Activated gamma-delta T cell (primary cell): ENCODE data around the gene CAMTA2.

Experiments
- DNase-seq: peaks from one replicate; lab custom pipeline; 2025; lab: John Stamatoyannopoulos, UW

Gene CAMTA2

GRCh38 chr17:4969551-4970173, 17.8 kb downstream of the CAMTA2 start:
- no peak for DNase-seq

- no peak for DNase-seq
These were observed 18.4 kb downstream of the CAMTA2 start for GRCh38 chr17:4969047-4969550.

- no peak for DNase-seq
These were observed 18.9 kb downstream of the CAMTA2 start for GRCh38 chr17:4968486-4969046.

- DNase-seq, result peak; percentile 78
These were observed 19.7 kb downstream of the CAMTA2 start, which contains the start of gene SPAG7 for GRCh38 chr17:4967539-4968485. Gene SPAG7, minus strand, starts transcription at chr17:4967817. Its CDS starts 13 bp downstream, at chr17:4967804.

- DNase-seq, result peak; percentile 82
These were observed 20.5 kb downstream of the CAMTA2 start for GRCh38 chr17:4966844-4967538.

GRCh38 chr17:4965311-4965986, 22.0 kb downstream of the CAMTA2 start:
- no peak for DNase-seq

- DNase-seq, result no peak
These were observed 27.1 kb downstream of the CAMTA2 start for GRCh38 chr17:4960279-4960922.

- DNase-seq, result no peak
These were observed 28.1 kb downstream of the CAMTA2 start for GRCh38 chr17:4959261-4959965.

GRCh38 chr17:4958102-4958501, 29.4 kb downstream of the CAMTA2 start:
- no peak for DNase-seq

GRCh38 chr17:4956493-4957061, 30.9 kb downstream of the CAMTA2 start:
- DNase-seq, result no peak

GRCh38 chr17:4955091-4955490, 32.4 kb downstream of the CAMTA2 start:
- DNase-seq, result no peak

GRCh38 chr17:4953451-4953961, 34.0 kb downstream of the CAMTA2 start:
- DNase-seq, result no peak

GRCh38 chr17:4951486-4951885, 36.0 kb downstream of the CAMTA2 start:
- DNase-seq, result no peak

- DNase-seq, result no peak
These were observed 36.7 kb downstream of the CAMTA2 start, which contains the start of gene ENO3 for GRCh38 chr17:4950746-4951204. Gene ENO3, plus strand, starts transcription at chr17:4951119. Its CDS starts 711 bp downstream, at chr17:4951830.

GRCh38 chr17:4950075-4950745, 37.3 kb downstream of the CAMTA2 start:
- peak; percentile 70 for DNase-seq

GRCh38 chr17:4949321-4950074, 38.0 kb downstream of the CAMTA2 start:
- peak; percentile 70 for DNase-seq

- DNase-seq, result peak; percentile 59
These were observed 38.5 kb downstream of the CAMTA2 start for GRCh38 chr17:4948931-4949320.
